ENCODE measurements around the gene ASPG.

The ASPG gene

GRCh38 chr14:104149617-104150135 lies 64.2 kb downstream of the ASPG start (continued):
- TF ChIP-seq ZNF37A (tag by site-specific recombination; IDR thresholded peaks at IDR 0.05) (no peak), ZNF747 (tag by site-specific recombination; IDR thresholded peaks at IDR 0.05) (no peak), ZSCAN4 (tag by site-specific recombination; IDR thresholded peaks at IDR 0.05) (no peak), ZNF600 (tag by site-specific recombination; IDR thresholded peaks at IDR 0.05) (peak; percentile 91), ZSCAN30 (tag by site-specific recombination; IDR thresholded peaks at IDR 0.05) (peak; percentile 43; the same call in 1 of the 2 replicates), MZF1 (tag by site-specific recombination; IDR thresholded peaks at IDR 0.05; ENCODE audit: borderline replicate concordance) (peak; percentile 78; the same call in 1 of the 2 replicates), ZNF239 (tag by site-specific recombination; IDR thresholded peaks at IDR 0.05) (no peak), ZBTB8A (tag by site-specific recombination; IDR thresholded peaks at IDR 0.05) (peak; percentile 84), KLF7 (tag by site-specific recombination; IDR thresholded peaks at IDR 0.05; ENCODE audit: borderline replicate concordance) (no peak), ZNF335 (tag by site-specific recombination; conservative IDR thresholded peaks at IDR 0.05) (peak; percentile 53; the same call in 1 of the 2 replicates), ZNF16 (tag by site-specific recombination; IDR thresholded peaks at IDR 0.05; ENCODE audit: low read depth) (no peak), ZNF10 (tag by site-specific recombination; IDR thresholded peaks at IDR 0.05) (no peak), ZBTB17 (tag by site-specific recombination; IDR thresholded peaks at IDR 0.05) (peak; percentile 93), ZNF302 (tag by site-specific recombination; IDR thresholded peaks at IDR 0.05; ENCODE audit: low read depth) (no peak), ZNF169 (tag by site-specific recombination; IDR thresholded peaks at IDR 0.05) (no peak), ZNF530 (tag by site-specific recombination; IDR thresholded peaks at IDR 0.05; ENCODE audit: low read depth) (no peak), KLF17 (tag by site-specific recombination; IDR thresholded peaks at IDR 0.05) (peak; percentile 70), ZNF423 (tag by site-specific recombination; IDR thresholded peaks at IDR 0.05) (peak; percentile 42; the same call in 1 of the 2 replicates), ZNF341 (tag by site-specific recombination; IDR thresholded peaks at IDR 0.05; ENCODE audit: low read depth) (no peak), ZNF837 (tag by site-specific recombination; IDR thresholded peaks at IDR 0.05) (no peak), GLIS1 (tag by site-specific recombination; IDR thresholded peaks at IDR 0.05) (peak; percentile 90), ZIC2 (tag by site-specific recombination; IDR thresholded peaks at IDR 0.05) (peak; percentile 29), ZNF138 (tag by site-specific recombination; IDR thresholded peaks at IDR 0.05; ENCODE audit: borderline replicate concordance) (no peak), ZNF24 (tag by site-specific recombination; IDR thresholded peaks at IDR 0.05) (peak; percentile 37; the same call in 1 of the 2 replicates), ZNF350 (tag by site-specific recombination; IDR thresholded peaks at IDR 0.05) (no peak), ZNF2 (tag by site-specific recombination; IDR thresholded peaks at IDR 0.05) (no peak), ZFP41 (tag by site-specific recombination; IDR thresholded peaks at IDR 0.05; ENCODE audit: borderline replicate concordance) (no peak), MYNN (tag by site-specific recombination; IDR thresholded peaks at IDR 0.05; ENCODE audit: borderline replicate concordance) (no peak), SP2 (tag by site-specific recombination; IDR thresholded peaks at IDR 0.05) (peak; percentile 34; the same call in 1 of the 2 replicates), TCF7L2 (IDR thresholded peaks at IDR 0.05; ENCODE audit: borderline replicate concordance, low read depth, low read length) (no peak), YY2 (tag by site-specific recombination; IDR thresholded peaks at IDR 0.05) (no peak), ZFP37 (tag by site-specific recombination; IDR thresholded peaks at IDR 0.05) (no peak), SETDB1 (IDR thresholded peaks at IDR 0.05; ENCODE audit: insufficient read length, low read length) (no peak), GFI1B (tag by site-specific recombination; IDR thresholded peaks at IDR 0.05) (no peak), ZBTB6 (tag by site-specific recombination; IDR thresholded peaks at IDR 0.05) (peak; percentile 27; the same call in 1 of the 2 replicates), ZNF174 (tag by site-specific recombination; IDR thresholded peaks at IDR 0.05) (no peak), TSHZ1 (tag by site-specific recombination; IDR thresholded peaks at IDR 0.05; ENCODE audit: borderline replicate concordance) (no peak)

Measured in HEK293 (cell line).